Heart left ventricle (tissue), 16 donors: ENCODE measurements around the gene GJC3. TPM values are rescaled to one million over a fixed set of nuclear protein-coding genes. Genes with fewer than 3 reads are reported as not detected.
"Not testable (repeated sequence)": the region's sequence is repeated elsewhere in the genome, so short reads cannot be mapped to it uniquely, and the experiment has no call there.

Experiments
- ATAC-seq, 4 donors: fragments of 200-7000 bp; cut with Tn5 transposase; one replicate each; pipeline ENCODE4 v1.9.1; 2020 to 2022; ENCODE audit warnings: moderate library complexity in 4 of 4, mild to moderate bottlenecking in 3 of 4, moderate number of reproducible peaks in 1 of 4
- DNase-seq, 5 donors: peaks; one replicate each; pipeline ENCODE4 v3.0.0-alpha.2; 2020
- H3K27ac ChIP-seq, 12 donors: fragments of 200-600 bp; sonication (generic) in 4 of 12; one replicate each; pipeline versions ENCODE4 v1.5.0 to v1.8.0; 2016 to 2022; ENCODE audit warnings: mild to moderate bottlenecking in 2 of 12
- H3K27me3 ChIP-seq, 9 donors: fragments of 200-600 bp; sonication (generic) in 2 of 9; one replicate each; pipeline versions ENCODE4 v1.5.1 to v1.8.0; 2016 to 2022; ENCODE audit warnings: mild to moderate bottlenecking in 3 of 9
- H3K36me3 ChIP-seq, 9 donors: fragments of 200-600 bp; sonication (generic) in 2 of 9; one replicate each; pipeline versions ENCODE4 v1.5.0 to v1.8.0; 2018 to 2022; ENCODE audit warnings: mild to moderate bottlenecking in 2 of 9
- H3K4me1 ChIP-seq, 12 donors: fragments of 200-600 bp; sonication (generic) in 4 of 12; one replicate each; pipeline versions ENCODE4 v1.5.0 to v1.8.0; 2016 to 2022; ENCODE audit warnings: mild to moderate bottlenecking in 3 of 12
- H3K4me3 ChIP-seq, 12 donors: fragments of 200-600 bp; sonication (generic) in 4 of 12; one replicate each; pipeline versions ENCODE4 v1.5.0 to v1.8.0; 2017 to 2022; ENCODE audit warnings: mild to moderate bottlenecking in 9 of 12, moderate library complexity in 4 of 12
- H3K9me3 ChIP-seq, 12 donors: fragments of 200-600 bp; sonication (generic) in 4 of 12; one replicate each; pipeline versions ENCODE4 v1.5.0 to v1.8.0; 2016 to 2022; ENCODE audit warnings: mild to moderate bottlenecking in 1 of 12
- CTCF ChIP-seq, 12 donors: fragments of 200-600 bp; sonication (generic) in 4 of 12; IDR thresholded peaks; one replicate each; pipeline versions ENCODE4 v1.5.0 to v1.8.0; 2018 to 2022; ENCODE audit warnings: antibody characterized with exemption in 12 of 12, mild to moderate bottlenecking in 5 of 12
- POLR2A ChIP-seq, 2 donors: fragments of 450-650 bp; IDR thresholded peaks; one replicate each; pipeline ENCODE4 v1.6.1; 2017; ENCODE audit warnings: antibody characterized with exemption in 2 of 2, mild to moderate bottlenecking in 2 of 2, moderate library complexity in 2 of 2
- WGBS, 4 donors: extraction: QIAGEN DNeasy Blood & Tissue Kit in 2 of 4; methylation state at CpG; one replicate each; pipeline versions ENCODE4 v1.1.5 to v1.1.7; 2013 to 2018; 5-methylcytosine and 5-hydroxymethylcytosine counted together
- intact Hi-C, 10 donors: fragments of 100-400 bp; cut with DNase I; formaldehyde crosslinking; loops; one replicate each; pipeline versions ENCODE4 v1.11.1 to v1.14.2; 2022
- polyA plus RNA-seq, 2 donors: library from polyadenylated mRNA; stranded (reverse); fragments of 200-250 nt; gene quantifications; one replicate each; pipeline ENCODE4 v1.2.3, GENCODE V29; 2013
- total RNA-seq, 9 donors: library from RNA; depleted of rRNA in 2 of 9; stranded (reverse); fragments of >200 nt in 2 of 9; fragmentation: NEBNext Ultra II Directional in 3 of 9; extraction: Animal tissue kit (Norgen Biotek cat#: 25700) in 3 of 9; gene quantifications; one replicate each; pipeline versions ENCODE4 v1.1.0 to v1.2.4, GENCODE V29; 2016 to 2023
- donor health status: ischemic (EF 13 %, LVEDD 7.1; RV severe dilation, severe dysfunction).
- donor health status: healthy with polysubstance abuse.
- donor health status: DM: no; HTN: yes; CAD: no.
- donor health status: DM: no; HTN: no; CAD: no.
- donor health status: ischemic (EF 25% LVEDD 6.9; RV normal size, moderate dysfunction).
- donor health status: ischemic (EF 25% LVEDD 5.7; RV mildly dilated, moderate dysfunction).
- donor health status: healthy.
- donor health status: DM: yes; HTN: yes; CAD: no.
- donor health status: ischemic (EF 35%, LVEDD 5.7; RV mildly dilated, moderate dysfunction).
- donor health status: nonischemic (EF 11% LVEDD 7.7; RV severe dilation, severe dysfunction).
- donor health status: DM: yes; HTN: yes; CAD: no.
- donor health status: PGD.
- donor health status: ischemic (EF 29% LVEDD 5.4; RV normal size, mild dysfunction).
- donor health status: nonischemic (EF 23%, LVEDD 6.1; RV moderate dilation, normal function).

Gene GJC3
- total and polyA plus RNA-seq, 11 donors = 0.30 to 0.54 (median 0.33) TPM; not detected in 8

- H3K27ac ChIP-seq = peak overlapping the region in 1 of 12 donors; percentile 79
- intact Hi-C loops = loop anchor here in 2 of 10 donors (5.0 kb wide), 3 partner anchors 78 to 153 kb away; partner anchors contain the start of genes MBLAC1 (in 1 of the 2) and ZNF3 (in 1 of the 2)
- H3K27me3 ChIP-seq = peaks cover 0 to 8% (median 0%) of the 10 kb centered on the region in 9 donors
- H3K4me1 ChIP-seq = peaks cover 0 to 6% (median 0%) of the 10 kb centered on the region in 12 donors
- 21 to 50% (median 32%) methylated on average over 1 of the region's 1 CpG for WGBS, 4 donors
- TF ChIP-seq CTCF (IDR thresholded peaks at IDR 0.05) = no peak
- TF ChIP-seq POLR2A (IDR thresholded peaks at IDR 0.05) = no peak
- ATAC-seq = no peak
- H3K36me3 ChIP-seq = no peaks in the 10 kb centered on the region
- no peaks in the 10 kb centered on the region for H3K9me3 ChIP-seq
- DNase-seq = no peak
- peak overlapping the region in 5 of 12 donors; percentile 13 to 49 (median 41) for H3K4me3 ChIP-seq
These were observed 45.3 kb upstream of the GJC3 start for GRCh38 chr7:99974681-99975080.

GRCh38 chr7:99973817-99974216 lies 44.4 kb upstream of the GJC3 start:
- ATAC-seq, H3K27me3 ChIP-seq, H3K9me3 ChIP-seq, intact Hi-C loops, H3K4me3 ChIP-seq, H3K4me1 ChIP-seq, DNase-seq, H3K27ac ChIP-seq, H3K36me3 ChIP-seq: not testable (repeated sequence)
- 83 to 88% (median 86%) methylated on average over 7 of the region's 7 CpGs for WGBS, 4 donors

GRCh38 chr7:99971242-99971641 lies 41.8 kb upstream of the GJC3 start:
- TF ChIP-seq POLR2A (IDR thresholded peaks at IDR 0.05) = no peak
- no peak for TF ChIP-seq CTCF (IDR thresholded peaks at IDR 0.05)
- no peaks in the 10 kb centered on the region for H3K9me3 ChIP-seq
- ATAC-seq = no peak
- H3K36me3 ChIP-seq = peaks cover 0 to 4% (median 0%) of the 10 kb centered on the region in 9 donors
- H3K4me3 ChIP-seq = no peak overlapping the region
- intact Hi-C loops = no loop called here
- peaks cover 0 to 10% (median 0%) of the 10 kb centered on the region in 9 donors for H3K27me3 ChIP-seq
- no peak for DNase-seq
- peaks cover 0 to 6% (median 0%) of the 10 kb centered on the region in 12 donors for H3K4me1 ChIP-seq
- no peak overlapping the region for H3K27ac ChIP-seq
- 65 to 86% (median 69%) methylated on average over 4 of the region's 4 CpGs for WGBS, 4 donors

- ATAC-seq (peak; percentile 71 to 89 (median 82)), DNase-seq (peak in 1 of 5 donors; percentile 42)
These were observed 40.4 kb upstream of the GJC3 start for GRCh38 chr7:99969813-99970212.

GRCh38 chr7:99969298-99969697 lies 39.9 kb upstream of the GJC3 start:
- Histone ChIP-seq H3K9me3 (no peaks in the 10 kb centered on the region), H3K27ac (no peak overlapping the region), H3K4me1 (no peaks in the 10 kb centered on the region), H3K36me3 (peaks cover 0 to 4% (median 0%) of the 10 kb centered on the region in 9 donors), H3K4me3 (no peak overlapping the region), H3K27me3 (peaks cover 0 to 29% (median 0%) of the 10 kb centered on the region in 9 donors)
- TF ChIP-seq POLR2A (IDR thresholded peaks at IDR 0.05) (no peak), CTCF (IDR thresholded peaks at IDR 0.05) (no peak)
- intact Hi-C loops = no loop called here
- DNase-seq (no peak), ATAC-seq (no peak)
- 81 to 88% (median 86%) methylated on average over 3 of the region's 3 CpGs for WGBS, 4 donors

More at GRCh38 chr7:99969813-99970212, 40.4 kb upstream of the GJC3 start:
- H3K27me3 ChIP-seq = peaks cover 0 to 24% (median 0%) of the 10 kb centered on the region in 9 donors
- H3K4me3 ChIP-seq, H3K4me1 ChIP-seq, H3K27ac ChIP-seq, H3K9me3 ChIP-seq, intact Hi-C loops, H3K36me3 ChIP-seq: not testable (repeated sequence)
- 0 to 14% (median 9%) methylated on average over 1 of the region's 1 CpG for WGBS, 4 donors
